HG02981 (cell line): ENCODE data around the gene TSHB.
"Not testable (repeated sequence)": the region's sequence is repeated elsewhere in the genome, so short reads cannot be mapped to it uniquely, and the experiment has no call there.

Experiments
- ATAC-seq: cut with Tn5 transposase; IDR thresholded peaks from one replicate; pipeline ENCODE4 v1.9.1; 2021; ENCODE audit warnings: mild to moderate bottlenecking, moderate library complexity; ENCODE audit not compliant: unreplicated experiment

Gene TSHB

GRCh38 chr1:115029526-115029925 is at the start of gene TSHB:
Gene TSHB, plus strand, starts transcription at chr1:115029826. Its CDS starts 3,537 bp downstream, at chr1:115033363.
- no peak for ATAC-seq

GRCh38 chr1:114982251-114982650 is 47.4 kb upstream of the TSHB start:
- ATAC-seq = no peak

GRCh38 chr1:114986286-114986685 is 43.3 kb upstream of the TSHB start:
- no peak for ATAC-seq

- ATAC-seq = no peak
These were observed 41.5 kb upstream of the TSHB start for GRCh38 chr1:114988095-114988494.

GRCh38 chr1:114997510-114998289 is 31.9 kb upstream of the TSHB start:
- no peak for ATAC-seq

GRCh38 chr1:115006191-115006590 is 23.4 kb upstream of the TSHB start:
- ATAC-seq = no peak

- no peak for ATAC-seq
These were observed 17.6 kb upstream of the TSHB start for GRCh38 chr1:115012006-115012405.

GRCh38 chr1:115012434-115012833 is 17.2 kb upstream of the TSHB start:
- no peak for ATAC-seq

GRCh38 chr1:115013792-115014191 is 15.8 kb upstream of the TSHB start:
- ATAC-seq = no peak

- not testable (repeated sequence) for ATAC-seq
These were observed 10.1 kb upstream of the TSHB start for GRCh38 chr1:115019549-115019948.

GRCh38 chr1:115021145-115021544 is 8.5 kb upstream of the TSHB start:
- no peak for ATAC-seq

GRCh38 chr1:115023593-115023992 is 6.0 kb upstream of the TSHB start:
- no peak for ATAC-seq

- no peak for ATAC-seq
These were observed 2.0 kb downstream of the TSHB start for GRCh38 chr1:115031595-115031994.

GRCh38 chr1:115035652-115036051 is 6.0 kb downstream of the TSHB start:
- ATAC-seq = no peak

- no peak for ATAC-seq
These were observed 7.3 kb downstream of the TSHB start for GRCh38 chr1:115036814-115037507.

GRCh38 chr1:115040501-115040900 is 10.9 kb downstream of the TSHB start:
- no peak for ATAC-seq

GRCh38 chr1:115041654-115042053 is 12.0 kb downstream of the TSHB start:
- no peak for ATAC-seq

GRCh38 chr1:115046751-115047150 is 17.1 kb downstream of the TSHB start:
- no peak for ATAC-seq

- ATAC-seq = no peak
These were observed 22.2 kb downstream of the TSHB start for GRCh38 chr1:115051850-115052249.

- peak; percentile 87 for ATAC-seq
These were observed 22.9 kb downstream of the TSHB start for GRCh38 chr1:115052454-115053083.

- ATAC-seq = no peak
These were observed 26.8 kb downstream of the TSHB start for GRCh38 chr1:115056395-115056798.
